ENCODE data around the gene DSP.

Gene DSP

GRCh38 chr6:7537565-7538174 is 3.8 kb upstream of the DSP start:
- no peak for DNase-seq

GRCh38 chr6:7538484-7538883 is 3.0 kb upstream of the DSP start:
- no peak for DNase-seq

GRCh38 chr6:7540595-7540994 is 876 bp upstream of the DSP start:
- no peak for DNase-seq

- no peak for DNase-seq
Measured at GRCh38 chr6:7542065-7542873, 798 bp downstream of the DSP start.

- DNase-seq: no peak
Measured at GRCh38 chr6:7542874-7543624, 1.6 kb downstream of the DSP start.

- DNase-seq: no peak
Measured at GRCh38 chr6:7543789-7544424, 2.4 kb downstream of the DSP start.

- DNase-seq: no peak
Measured at GRCh38 chr6:7544597-7544996, 3.1 kb downstream of the DSP start.

- DNase-seq: no peak
Measured at GRCh38 chr6:7545316-7546019, 4.0 kb downstream of the DSP start.

- DNase-seq: no peak
Measured at GRCh38 chr6:7546020-7546369, 4.5 kb downstream of the DSP start.

- DNase-seq: no peak
Measured at GRCh38 chr6:7546383-7546782, 4.9 kb downstream of the DSP start.

GRCh38 chr6:7546896-7547295 is 5.4 kb downstream of the DSP start:
- DNase-seq: no peak

- DNase-seq: no peak
Measured at GRCh38 chr6:7547315-7547714, 5.8 kb downstream of the DSP start.

GRCh38 chr6:7550433-7550801 is 8.9 kb downstream of the DSP start:
- no peak for DNase-seq

GRCh38 chr6:7554533-7555275 is 13.2 kb downstream of the DSP start:
- no peak for DNase-seq

GRCh38 chr6:7555671-7556070 is 14.2 kb downstream of the DSP start:
- DNase-seq: no peak

GRCh38 chr6:7556394-7557106 is 15.1 kb downstream of the DSP start:
- no peak for DNase-seq

GRCh38 chr6:7557652-7558051 is 16.2 kb downstream of the DSP start:
- no peak for DNase-seq

- DNase-seq: no peak
Measured at GRCh38 chr6:7558781-7559180, 17.3 kb downstream of the DSP start.

GRCh38 chr6:7559196-7559595 is 17.7 kb downstream of the DSP start:
- DNase-seq: no peak

GRCh38 chr6:7559651-7560385 is 18.3 kb downstream of the DSP start:
- no peak for DNase-seq

Measured in NCI-H524 treated with DMSO at 0.1 percent for 48 hours (cell line).